GM19468 (cell line): Measurements from ENCODE around the gene MEIOC.
"Not testable (repeated sequence)": the region's sequence is repeated elsewhere in the genome, so short reads cannot be mapped to it uniquely, and the experiment has no call there.

Experiments
- ATAC-seq: cut with Tn5 transposase; IDR thresholded peaks from one replicate; pipeline ENCODE4 v1.9.1; 2021; ENCODE audit warnings: mild to moderate bottlenecking, moderate library complexity, moderate number of reproducible peaks; ENCODE audit not compliant: unreplicated experiment; ENCODE audit errors: extremely low read depth

Gene MEIOC

DNA sequence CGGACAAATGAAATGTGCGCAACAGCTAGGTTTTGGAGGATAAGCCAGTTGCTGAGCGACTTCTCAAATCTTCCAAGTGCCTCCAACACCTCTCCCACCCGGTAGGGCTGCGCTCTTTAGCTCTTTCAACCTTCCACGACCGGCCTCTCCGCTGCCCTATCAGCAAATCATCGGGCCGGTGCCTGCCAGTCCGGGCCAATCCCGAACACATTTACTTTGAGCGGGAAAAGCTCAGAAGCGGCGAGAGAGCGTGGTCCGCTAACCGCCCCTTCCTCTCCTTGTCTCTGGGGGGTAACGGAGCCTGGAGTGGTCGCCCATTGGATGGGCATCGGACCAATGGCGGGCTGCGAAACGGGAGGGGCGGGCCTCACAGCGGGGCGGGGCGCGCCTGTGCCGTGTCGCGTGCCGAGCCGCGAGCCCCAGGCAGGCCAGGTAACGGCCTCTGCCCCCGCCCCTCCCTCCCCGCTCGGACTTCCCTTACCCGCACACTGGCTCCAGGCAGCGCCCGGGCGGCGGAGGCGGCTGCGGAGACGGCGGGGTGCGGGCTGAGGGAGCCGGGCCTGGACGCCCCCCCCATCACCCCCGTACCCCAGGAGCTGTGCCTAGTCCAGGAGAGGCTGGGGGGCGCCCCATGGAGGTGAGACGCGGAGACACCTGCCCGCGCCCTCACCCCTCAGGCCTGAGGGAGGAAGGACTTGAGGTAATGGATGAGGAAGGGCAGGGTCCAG is at the start of gene MEIOC:
Gene MEIOC, plus strand, starts transcription at position 486 of the 728 bp plus-strand sequence. Its CDS starts 146 bp downstream, at position 632.
- ATAC-seq, result no peak

- ATAC-seq, result no peak
These were observed 49.6 kb upstream of the MEIOC start for GRCh38 chr17:44606658-44607057.

DNA sequence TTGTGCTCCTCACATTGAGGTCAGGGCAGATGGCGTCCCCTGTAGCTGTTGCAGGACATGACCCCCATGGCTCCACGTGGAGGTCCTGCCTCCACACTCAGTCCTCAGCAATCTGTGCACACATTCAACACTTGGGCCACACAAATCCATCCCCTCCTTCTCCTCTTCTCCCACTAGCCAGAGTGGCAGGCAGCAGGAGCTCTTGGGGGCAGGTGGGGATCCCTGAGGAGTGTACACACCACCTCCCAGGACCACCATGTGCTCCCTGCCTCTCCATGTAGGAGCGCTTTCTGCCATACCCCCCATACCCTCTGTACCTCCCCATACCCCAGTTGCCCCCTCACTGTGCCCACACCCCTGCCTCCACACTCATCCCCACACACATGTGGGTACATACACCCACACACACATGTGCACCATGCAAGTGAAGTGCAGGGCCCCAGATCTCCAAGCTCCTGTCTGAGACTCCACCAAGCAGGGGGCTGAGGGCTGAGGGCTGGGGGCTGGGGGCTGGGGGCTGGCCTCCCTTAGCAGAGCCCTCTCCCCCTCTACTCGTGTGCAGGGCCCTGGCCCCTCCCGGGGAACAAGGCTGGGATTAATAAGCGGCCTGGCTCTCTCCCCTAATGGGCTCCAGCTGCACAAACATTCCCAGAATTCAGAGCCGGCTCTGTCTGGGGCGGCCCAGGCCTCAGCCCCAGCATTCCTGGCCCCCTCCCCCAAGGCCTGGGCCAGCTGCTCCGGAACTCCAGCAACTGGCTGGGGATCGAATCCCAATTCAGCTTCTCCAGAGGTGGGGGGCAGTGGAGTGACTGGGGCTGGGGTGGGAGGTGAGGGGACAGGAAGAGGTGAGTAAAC is 48.2 kb upstream of the MEIOC start:
- no peak for ATAC-seq

GRCh38 chr17:44608727-44609435 is 47.4 kb upstream of the MEIOC start:
- ATAC-seq, result no peak

GRCh38 chr17:44610331-44610730 is 45.9 kb upstream of the MEIOC start:
- ATAC-seq, result no peak

- ATAC-seq, result no peak
These were observed 45.4 kb upstream of the MEIOC start for GRCh38 chr17:44610871-44611270.

- ATAC-seq, result no peak
These were observed 41.4 kb upstream of the MEIOC start for GRCh38 chr17:44614862-44615261.

- ATAC-seq, result not testable (repeated sequence)
These were observed 37.6 kb upstream of the MEIOC start for GRCh38 chr17:44618652-44619051.

- ATAC-seq, result no peak
These were observed 33.1 kb upstream of the MEIOC start for GRCh38 chr17:44623070-44623725.

DNA sequence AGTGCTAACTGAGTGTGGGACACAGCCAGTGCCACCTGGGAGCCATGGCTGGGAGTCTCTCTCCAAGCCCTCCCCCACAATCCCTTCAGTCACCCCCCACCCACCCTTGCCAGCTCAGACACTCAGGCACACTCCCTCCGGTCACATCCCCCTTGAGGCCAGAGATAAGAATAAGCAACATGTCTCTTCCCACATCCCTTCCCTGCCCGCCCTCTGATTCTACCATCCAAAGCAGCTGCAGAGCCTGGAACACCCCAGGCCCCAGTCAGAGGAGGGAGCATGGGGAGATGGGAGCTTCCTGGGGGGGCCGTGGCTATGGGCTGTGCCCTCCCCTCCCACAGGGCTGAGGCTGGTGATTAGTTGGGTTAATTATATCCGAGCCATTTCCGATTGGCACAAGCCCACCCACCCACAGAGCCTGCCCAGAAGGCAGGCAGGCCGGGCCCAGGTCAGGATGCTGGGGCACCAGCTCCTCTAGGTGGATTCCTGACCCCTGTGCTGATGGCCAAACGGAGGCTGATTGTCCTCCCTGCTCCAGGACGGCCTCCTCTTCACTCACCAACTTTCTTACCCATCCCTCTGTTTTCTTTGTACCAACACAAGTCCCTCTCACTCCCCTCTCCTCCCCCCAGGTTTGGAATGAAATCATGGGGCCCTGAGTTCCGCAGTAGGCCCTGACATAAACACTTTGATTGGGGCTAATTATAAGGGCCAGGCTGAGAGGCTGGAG is 28.6 kb upstream of the MEIOC start:
- no peak for ATAC-seq

DNA sequence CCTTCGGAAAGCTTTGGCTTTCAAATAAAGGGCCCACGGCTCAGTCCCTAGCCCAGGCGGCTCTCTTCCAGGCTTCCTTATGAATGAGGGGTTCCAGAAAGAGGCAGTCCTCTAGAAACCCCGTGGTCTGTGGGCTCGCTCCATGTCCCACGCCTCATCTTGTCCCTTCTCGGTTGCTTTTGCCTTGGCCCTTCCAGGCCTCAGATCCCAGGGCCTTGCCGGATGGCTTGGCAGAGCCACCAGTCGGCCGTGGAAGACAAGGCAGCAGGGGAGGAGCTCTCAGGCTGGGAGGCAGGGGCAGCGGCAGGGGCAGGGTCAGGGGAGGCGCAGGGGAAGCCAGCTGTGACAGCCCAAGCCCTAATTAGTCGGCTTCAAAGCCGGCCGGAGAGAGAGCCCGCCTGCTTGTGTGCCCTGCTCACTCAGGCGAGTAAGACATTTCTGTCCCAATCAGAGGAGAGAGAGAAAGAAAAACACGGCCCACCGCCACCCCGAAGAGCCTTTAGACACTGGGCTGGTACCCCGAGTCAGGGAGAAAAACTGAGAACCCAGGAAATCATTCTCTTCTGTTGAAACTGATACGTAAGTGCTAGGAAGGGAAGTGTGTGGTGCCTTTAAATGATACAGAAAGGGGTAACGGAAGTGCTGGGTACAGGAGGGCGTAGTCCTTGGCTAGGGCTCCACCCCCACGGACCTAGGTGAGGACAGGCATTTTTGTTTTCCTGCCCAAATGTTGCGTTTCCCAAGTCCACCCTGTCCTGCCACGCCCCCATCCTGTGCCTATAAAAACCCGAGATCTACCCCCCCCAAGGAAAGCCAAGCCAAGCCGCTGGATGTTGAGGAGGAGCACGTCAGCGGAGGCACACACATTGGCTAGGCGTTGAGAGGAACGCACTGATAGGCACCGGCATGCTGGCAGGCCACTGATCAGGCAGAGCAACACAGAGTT is 27.8 kb upstream of the MEIOC start:
- no peak for ATAC-seq

DNA sequence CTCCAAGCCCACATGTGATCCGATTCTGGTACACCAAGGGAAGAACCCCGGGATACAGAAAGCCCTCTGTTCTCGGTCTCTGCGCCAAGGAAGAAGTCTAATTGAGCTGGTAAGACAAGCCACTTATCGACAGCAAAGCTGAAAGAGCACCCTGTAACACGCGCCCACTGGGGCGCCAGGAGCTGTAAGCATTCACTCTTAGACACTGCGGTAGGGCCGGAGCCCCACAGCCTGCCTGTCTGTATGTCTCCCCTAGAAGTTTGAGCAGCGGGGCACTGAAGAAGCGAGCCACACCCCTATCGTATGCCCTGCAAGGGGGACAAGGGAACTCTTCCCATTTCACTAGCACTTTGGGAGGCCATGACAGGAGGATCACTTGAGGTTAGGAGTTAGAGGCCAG is 27.0 kb upstream of the MEIOC start:
- no peak for ATAC-seq

DNA sequence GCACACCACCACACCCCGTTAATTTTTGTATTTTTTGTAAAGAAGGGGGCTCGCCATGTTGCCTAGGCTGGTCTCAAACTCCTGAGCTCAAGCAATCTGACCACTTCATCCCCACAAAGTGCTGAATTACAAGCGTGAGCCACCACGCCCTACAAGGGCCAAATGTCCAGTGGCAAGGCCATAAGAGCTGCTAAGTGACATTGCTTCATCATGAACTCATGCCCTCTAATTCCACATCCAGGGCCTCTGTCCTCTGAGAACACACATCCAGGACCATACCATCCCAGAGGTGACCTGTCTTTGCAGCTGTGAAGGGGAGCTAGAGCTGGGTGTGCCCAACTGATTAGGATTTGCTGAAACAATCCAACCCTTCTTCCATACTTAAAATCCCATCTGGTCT is 25.6 kb upstream of the MEIOC start:
- no peak for ATAC-seq

- ATAC-seq, result no peak
These were observed 22.3 kb upstream of the MEIOC start for GRCh38 chr17:44633998-44634397.

DNA sequence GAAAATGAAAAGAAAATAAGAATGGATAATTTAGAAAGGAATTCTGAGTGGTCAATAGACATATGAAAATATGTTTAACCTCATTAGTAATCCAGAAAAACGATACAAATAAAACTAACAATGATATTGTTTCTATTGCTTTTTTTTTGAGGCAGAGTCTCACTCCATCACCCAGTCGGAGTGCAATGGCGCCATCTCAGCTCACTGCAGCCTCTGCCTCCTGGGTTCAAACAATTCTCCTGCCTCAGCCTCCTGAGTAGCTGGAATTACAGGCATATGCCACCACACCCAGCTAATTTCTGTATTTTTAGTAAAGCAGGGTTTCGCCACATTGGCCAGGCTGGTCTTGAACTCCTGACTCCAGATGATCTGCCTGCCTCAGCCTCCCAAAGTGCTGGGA is 21.9 kb upstream of the MEIOC start:
- ATAC-seq, result not testable (repeated sequence)

DNA sequence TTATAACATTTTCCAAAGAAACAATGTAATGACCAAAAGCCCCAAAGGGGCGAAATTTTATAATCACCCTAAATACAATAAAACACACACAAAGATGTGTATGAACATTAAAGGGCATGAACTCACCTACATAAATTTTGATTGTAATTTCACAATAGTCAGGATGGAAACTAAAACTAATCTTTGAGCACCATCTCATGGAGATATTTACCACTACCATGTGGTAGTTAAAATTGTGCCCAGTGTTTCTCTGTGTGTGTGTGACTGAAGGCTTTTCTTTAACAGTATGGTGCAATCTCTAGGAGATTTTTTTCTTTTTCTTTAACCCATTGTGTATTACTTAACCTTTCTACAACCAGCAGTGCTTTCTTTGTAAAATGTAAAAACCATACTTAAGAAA is 19.7 kb upstream of the MEIOC start:
- ATAC-seq, result no peak

GRCh38 chr17:44637066-44637465 is 19.2 kb upstream of the MEIOC start:
- ATAC-seq, result no peak

DNA sequence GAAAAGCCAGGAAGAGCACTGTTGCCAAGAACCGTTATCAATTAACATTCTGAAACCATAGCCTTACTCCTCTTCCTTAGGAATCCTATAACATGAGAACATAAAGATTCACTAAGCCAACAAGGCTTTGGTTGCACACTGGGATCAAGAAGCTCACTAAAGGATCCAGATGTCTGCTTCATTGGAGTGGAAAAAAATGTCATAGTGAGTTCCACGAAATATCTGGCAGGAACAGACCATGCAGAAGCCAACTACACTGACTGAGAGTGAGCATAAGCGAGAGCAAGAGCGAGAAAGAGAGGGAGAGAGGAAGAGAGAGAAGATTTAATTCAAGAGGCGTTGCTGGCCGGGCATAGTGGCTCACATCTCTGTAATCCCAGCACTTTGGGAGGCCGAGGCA is 13.4 kb upstream of the MEIOC start:
- no peak for ATAC-seq

GRCh38 chr17:44645341-44645740 is 10.9 kb upstream of the MEIOC start:
- no peak for ATAC-seq
